Measurements from ENCODE around the gene FAM184B.

FAM184B gene

GRCh38 chr4:17771284-17771908, 10.0 kb downstream of the FAM184B start:
- DNase-seq: no peak

GRCh38 chr4:17770845-17771244, 10.6 kb downstream of the FAM184B start:
- DNase-seq: no peak

GRCh38 chr4:17769406-17770174, 11.8 kb downstream of the FAM184B start:
- DNase-seq: no peak

GRCh38 chr4:17766826-17767458, 14.5 kb downstream of the FAM184B start:
- DNase-seq: no peak

DNA sequence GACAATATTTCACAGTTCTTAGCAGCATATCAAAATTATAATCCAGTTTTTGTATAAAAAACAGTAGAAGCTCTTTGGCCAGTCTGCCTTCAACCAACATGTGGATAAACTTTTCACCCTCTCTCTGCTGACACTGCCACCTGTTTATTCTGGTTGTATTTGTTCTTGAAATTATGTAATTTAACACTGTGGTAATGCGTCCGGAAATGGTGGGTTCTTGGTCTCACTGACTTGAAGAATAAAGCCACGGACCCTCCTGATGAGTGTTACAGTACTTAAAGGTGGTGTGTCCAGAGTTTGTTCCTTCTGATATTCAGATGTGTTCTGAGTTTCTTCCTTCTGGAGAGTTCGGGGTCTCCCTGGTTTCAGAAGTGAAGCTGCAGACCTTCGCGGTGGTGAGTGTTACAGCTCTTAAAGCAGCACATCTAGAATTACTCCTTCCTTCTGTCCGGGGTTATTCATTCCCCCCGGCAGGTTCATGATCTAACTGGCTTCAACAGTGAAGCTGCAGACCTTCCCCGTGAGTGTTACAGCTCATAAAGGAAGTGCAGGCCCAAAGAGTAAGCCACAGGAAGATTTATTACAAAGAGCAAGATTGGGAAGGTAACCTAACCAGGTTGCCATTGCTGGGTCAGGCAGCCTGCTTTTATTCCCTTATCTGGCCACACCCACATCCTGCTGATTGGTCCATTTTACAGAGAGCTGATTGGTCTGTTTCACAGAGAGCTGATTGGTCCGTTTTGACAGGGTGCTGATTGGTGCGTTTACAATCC, 15.7 kb downstream of the FAM184B start:
- DNase-seq: peak; percentile 56

DNA sequence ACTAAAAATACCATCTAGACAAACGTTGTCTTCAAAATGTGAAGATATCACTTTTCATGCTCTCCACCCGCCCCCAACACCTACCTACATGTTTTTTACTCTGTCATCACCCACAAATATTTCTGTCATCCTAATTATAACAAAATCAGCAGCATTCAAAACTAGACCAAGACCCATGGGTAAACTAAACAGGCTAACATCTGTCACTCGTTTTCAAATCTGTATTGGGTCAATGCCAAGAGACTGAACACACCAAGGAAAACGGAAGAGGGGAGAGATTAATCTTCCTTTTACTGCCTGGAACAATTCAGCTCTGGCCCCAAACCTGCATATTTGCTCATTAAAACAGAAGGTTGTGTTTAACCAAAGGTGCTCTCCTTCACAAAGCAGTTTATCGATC, 17.5 kb downstream of the FAM184B start:
- DNase-seq: no peak

GRCh38 chr4:17763416-17763815, 18.0 kb downstream of the FAM184B start:
- no peak for DNase-seq

GRCh38 chr4:17762726-17763125, 18.7 kb downstream of the FAM184B start:
- peak; percentile 58 for DNase-seq

DNA sequence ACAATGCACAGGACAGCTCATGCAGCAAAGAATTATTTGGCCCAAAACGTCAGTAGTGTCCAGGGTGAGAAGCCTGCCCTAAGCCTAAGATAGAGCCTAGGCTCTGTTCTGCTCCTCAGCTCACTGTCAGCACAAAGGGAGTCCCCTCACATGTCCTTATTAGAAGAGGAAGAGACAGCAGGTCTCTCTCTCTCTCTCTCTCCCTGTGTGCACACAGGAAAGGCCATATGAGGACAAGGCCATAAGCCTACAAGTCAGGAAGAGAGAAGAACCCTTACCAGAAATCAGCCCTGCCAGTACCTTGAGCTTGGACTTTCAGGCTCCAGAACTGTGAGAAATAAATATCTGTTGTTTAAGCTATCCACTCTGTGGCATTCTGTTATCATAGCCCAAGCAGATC, 20.4 kb downstream of the FAM184B start:
- DNase-seq: peak; percentile 12

DNA sequence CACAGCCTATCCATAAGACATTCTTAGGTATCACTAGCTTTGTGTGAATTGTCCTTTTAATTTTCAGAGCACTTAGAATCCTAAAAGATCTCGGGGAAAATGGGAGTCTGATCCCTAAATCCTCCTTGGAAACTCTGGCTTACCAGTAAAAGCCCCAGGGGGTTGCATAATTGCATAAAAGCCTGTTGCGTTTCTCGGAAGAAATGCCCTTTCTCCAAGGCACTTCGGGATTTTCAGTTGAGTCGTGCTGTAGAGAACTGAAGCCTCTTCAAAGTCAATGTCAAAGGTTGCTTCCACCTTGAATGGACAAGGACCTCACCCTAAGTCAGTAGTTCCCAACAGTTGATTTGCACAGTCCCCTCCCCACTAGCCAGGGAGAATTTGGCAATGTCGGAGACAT, 20.8 kb downstream of the FAM184B start:
- DNase-seq: no peak

DNA sequence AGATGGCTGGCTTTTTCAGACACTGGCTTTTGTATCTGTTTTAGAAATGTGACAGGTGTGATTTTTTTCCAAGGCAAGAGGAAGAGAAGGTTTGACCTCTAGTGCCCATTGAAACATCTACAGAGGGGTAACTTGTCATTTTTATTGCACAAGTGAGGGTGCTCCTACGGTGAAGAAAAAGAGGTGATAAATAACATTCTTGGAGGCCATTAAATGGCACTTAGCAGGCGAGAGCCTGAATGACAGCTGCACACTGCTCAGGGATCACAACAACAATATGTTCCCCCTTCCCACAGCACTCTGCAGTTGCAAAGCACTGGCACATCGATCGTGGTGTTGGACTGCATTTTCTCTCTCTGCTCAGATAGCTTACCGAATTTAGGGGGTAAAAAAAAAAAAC, 22.9 kb downstream of the FAM184B start:
- no peak for DNase-seq

DNA sequence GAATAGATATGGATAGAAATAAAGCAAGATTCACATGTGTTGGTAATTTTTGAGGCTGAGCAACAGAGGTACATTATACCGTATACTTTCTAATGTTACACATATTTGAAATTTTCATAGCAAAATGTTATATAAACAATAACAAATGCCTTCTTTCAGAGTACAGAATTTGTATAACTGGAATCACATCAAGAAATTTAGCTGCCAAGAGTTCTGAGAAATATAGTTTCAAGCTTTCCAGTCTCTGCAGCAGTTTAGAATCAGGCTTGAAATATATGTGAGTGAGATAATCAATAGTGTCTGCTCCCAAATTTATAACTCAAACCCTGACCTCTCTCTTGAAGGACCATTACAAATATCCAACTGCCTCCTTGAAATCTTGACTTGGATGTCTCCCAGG, 23.8 kb downstream of the FAM184B start:
- no peak for DNase-seq

- DNase-seq: no peak
Observed at GRCh38 chr4:17753646-17754045, 27.8 kb downstream of the FAM184B start.

- no peak for DNase-seq
Observed at GRCh38 chr4:17740702-17741101, 40.7 kb downstream of the FAM184B start.

DNA sequence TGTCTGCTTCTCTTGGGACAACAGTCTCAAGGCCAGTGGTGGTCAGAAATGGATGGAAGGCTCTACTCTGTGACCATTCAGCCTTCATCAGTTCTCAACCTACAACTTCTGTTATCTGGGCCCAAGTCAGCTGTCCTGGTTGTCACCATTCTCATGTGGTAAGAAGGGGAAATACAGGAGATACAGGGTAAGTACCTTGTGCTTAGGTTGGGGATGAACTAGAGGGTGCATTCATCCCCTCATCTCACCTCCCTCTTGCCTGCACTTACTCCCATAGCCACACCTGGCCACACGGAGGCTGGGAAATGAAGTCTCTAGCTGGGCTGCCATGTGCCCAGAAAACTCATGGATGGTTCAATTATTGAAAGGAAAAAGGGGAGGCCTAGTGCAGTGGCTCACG, 44.9 kb downstream of the FAM184B start:
- no peak for DNase-seq

DNA sequence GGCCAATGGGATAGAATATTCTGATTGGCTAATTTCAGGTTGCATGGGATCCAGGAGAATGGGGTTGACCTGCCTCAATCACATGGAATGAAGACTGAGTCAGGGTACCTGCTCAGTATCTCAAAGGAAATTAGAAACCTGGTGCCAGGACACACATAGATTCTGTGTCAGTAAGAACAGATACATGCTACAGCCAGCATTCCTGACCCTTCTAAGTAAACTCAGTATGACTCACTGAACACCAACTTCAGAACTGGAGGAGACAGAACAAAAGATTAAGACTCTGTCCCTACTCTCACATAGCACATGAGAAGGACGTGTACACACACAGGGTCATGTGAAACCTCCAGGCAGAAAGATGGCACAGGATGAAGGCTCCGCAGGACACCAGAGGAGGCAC, 54.5 kb downstream of the FAM184B start:
- no peak for DNase-seq

DNA sequence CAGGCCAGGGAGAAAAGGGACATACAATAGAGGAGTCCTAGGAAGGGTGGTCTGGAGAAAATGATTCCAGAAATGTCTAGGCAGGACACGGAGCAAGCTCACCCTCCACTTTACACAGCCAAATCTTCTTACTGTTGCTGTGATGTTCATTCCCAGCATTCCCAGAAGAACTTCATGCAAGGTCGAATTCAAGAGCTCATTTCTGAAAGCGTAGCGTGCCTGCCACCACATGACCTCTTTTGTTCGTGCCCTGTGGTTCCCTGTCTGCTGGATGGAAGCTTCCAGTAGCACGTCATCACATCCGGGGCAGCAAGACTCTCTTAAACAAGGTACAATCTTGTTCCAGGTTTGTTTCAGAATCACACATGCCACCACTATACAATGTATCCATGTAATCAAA, 57.8 kb downstream of the FAM184B start:
- DNase-seq: no peak

DNA sequence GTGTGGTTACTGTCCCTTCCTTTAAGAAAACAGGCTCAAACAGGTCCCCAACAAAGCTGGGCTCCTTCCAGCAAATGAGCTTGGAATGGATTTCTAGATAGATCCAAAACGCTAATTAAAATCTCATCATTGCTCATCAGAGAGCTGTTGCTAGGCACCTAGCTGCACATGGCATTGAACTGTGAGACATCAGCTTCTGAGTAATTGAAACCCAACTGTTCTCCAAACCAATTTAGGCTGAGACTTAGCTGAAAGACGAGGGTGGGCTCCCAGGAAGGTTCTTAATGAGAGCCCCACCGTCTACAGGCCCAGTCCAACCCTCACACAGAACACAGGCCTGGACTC, 59.1 kb downstream of the FAM184B start:
- no peak for DNase-seq

GRCh38 chr4:17721496-17722355, 59.7 kb downstream of the FAM184B start:
- DNase-seq: no peak

DNA sequence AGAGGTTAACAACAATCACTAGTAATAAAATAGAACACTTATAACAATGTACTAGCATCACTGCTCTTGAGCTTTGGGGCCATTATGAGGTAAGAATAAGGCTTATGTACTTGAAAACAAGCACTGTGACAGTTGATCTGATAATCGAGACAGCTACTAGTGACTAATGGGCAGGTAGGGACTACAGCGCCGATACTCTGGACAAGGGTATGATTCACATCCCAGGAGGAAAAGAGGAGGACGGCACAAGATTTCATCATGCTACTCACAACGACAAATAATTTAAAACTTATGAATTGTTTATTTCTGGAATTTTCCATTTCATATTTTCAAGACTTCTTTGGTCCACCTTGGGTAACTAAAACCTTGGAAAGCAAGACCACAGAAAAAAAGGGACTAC, 62.3 kb downstream of the FAM184B start:
- no peak for DNase-seq

- no peak for DNase-seq
Observed at GRCh38 chr4:17718471-17718870, 63.0 kb downstream of the FAM184B start.

DNA sequence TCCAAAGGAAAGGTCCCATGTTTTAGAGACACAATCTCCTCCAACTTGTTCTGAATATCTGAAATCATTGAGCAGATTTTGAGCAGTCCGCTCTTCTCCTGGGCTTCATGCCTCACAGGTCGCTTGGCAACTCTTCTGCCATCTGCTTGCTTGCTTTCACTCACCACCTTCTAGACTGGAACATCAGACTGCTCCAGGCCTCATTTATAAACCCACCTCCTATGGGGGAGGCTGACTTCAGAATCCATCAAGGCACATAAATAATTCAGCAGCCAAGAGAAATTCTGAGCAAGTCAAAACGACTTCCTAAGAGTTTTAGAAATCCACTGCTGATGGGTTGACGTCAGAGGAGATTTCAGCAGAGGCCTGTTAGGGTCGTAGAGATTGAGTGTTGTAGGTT, 64.1 kb downstream of the FAM184B start:
- DNase-seq: no peak

DNA sequence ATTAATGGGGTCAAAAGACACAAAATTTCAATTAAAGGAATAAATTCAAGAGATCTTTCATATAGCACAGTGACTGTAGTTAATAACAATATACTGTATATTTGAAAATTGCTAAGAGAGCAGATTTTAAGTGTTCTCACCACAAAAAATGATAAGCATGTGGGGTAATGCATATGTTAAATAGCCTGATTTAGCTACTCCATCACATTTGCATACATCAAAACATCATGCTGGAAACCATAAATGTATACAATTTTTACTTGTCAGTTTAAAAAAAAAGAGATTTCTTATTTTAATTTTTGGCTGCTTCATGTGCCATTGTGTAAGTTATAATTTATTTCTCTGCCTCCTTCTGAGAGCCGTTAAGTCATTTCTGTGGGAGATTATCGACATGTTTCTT, 65.9 kb downstream of the FAM184B start:
- DNase-seq: no peak

Measured in hematopoietic multipotent progenitor cell treated with erythropoietin and hydrocortisone succinate and interleukin-3 and kit ligand, for 4 days (in vitro differentiated cells).